Fibroblast of skin of back (primary cell): ENCODE measurements around the gene SLC2A1.

ENCODE experiments used
- DNase-seq: peaks from one replicate; pipeline ENCODE4 v3.0.0-alpha.2; 2013

Gene SLC2A1

DNA sequence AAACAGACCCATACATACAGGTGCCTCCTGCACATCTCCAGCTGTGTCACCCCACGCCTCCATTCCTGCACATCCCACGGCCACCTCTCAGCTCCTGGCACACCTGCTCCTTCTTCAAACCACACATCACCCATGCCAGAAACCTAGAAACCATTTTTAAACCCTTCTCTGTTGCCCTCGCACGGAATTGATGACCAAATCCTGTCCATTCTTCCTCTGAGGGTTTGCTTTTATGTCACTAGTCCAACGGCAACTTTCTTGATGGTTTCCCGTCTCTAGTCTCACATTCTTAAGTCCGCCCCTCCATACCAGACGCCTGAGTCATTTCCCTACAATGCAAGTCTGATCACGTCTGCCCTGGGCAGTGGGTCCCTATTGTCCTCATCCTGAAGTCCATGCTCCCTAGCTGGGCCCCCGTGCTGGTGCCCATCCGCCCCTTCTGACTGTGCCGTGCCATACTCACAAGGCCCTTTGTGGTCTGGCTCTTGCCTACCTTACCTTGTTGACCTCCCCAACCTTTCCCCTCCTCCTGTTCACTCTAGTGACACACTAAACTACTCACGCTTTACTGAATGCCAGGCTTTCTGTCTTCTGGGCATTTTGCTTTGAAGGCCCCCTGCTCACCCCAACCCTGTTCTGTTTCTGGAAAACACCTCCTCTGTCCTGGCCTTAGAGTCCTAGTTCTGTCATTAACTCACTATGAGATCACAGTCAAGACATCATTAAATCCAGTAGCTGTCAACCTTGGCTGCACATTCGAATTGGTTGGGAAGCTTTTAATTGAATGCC lies 17.6 kb downstream of the SLC2A1 start:
- DNase-seq = peak; percentile 100

DNA sequence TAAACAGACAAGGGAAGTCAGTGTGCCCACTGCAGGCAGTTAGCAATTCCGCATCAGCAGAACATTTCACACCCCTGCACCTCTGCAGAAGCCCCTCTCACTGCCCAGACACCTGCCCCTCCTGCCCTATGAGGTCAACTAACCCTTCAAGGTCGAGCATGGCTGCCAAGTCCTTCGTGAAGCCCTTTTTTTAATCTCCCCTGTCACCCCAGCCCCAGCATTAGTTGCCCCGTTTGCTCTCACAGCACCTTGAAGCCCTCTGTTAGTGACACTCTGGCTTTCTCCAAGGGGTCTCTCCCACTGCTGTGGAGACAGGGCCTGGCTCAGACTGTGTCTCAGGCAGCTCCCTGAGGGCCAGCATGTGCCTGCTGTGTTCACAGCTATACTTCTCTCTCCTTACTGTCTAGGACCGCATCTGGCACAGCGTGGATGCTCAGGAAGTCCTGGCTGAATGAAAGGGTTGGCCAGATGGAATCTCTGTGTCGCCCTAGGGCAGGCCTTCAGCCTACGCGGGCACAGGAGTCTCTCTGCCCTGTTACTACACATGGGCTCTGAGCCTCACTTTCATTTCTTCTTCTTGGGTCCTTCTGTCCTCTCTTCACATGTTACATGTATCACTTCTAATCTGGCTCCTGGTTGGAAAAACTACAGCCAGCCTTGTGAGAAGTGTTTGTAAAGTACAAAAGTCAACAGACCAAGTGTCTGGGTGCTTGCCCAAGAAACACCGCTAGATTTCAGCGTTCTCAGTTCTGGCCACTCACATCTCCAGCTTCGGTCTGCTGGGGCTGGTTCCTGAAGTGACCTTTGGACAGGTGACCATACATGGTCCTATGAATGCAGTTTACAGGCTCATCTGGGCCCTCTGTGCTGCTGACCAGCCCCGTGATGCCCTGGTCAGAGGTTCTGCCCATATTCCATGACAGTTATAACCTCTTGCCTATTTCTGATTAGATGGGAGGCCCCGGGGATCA lies 19.7 kb downstream of the SLC2A1 start:
- no peak for DNase-seq

DNA sequence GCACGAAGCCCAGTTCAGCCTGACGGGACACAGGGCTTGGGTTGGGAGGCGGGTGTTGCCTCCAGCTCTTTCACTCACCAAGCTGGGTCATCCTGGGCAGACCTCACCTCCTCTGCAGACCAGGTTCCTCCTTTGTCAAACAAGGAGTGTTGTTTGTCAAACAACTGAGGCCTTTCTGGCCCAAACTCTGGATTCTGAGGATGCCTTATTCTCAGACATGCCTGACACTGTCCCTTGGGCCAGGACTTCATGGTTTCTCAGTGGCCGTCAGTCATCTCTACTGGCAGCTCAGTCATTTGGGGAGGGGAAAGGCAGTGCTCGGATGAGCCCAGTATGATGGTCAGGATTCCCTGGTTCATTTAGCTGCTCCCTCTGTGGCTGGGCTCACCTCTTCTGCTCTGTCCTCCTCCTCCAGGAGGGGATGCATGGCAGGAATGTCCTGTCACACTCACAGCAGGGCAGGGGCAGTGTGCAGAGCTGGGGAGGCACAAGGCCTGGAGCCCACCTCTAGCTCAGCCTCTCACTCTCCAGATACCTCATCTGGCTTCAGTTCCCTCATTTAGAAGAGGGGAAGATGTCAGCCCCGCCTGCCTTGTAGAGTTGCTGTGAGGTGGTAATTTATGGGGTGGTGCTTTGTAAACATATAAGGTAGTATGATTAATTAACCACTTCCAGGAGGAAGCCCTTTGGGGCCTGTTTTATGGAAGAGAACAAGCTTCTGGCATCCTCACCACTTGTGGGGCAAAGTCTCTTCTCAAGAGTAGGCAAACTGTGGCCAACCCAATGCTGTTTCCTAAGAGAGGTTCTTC lies 20.6 kb downstream of the SLC2A1 start:
- no peak for DNase-seq

DNA sequence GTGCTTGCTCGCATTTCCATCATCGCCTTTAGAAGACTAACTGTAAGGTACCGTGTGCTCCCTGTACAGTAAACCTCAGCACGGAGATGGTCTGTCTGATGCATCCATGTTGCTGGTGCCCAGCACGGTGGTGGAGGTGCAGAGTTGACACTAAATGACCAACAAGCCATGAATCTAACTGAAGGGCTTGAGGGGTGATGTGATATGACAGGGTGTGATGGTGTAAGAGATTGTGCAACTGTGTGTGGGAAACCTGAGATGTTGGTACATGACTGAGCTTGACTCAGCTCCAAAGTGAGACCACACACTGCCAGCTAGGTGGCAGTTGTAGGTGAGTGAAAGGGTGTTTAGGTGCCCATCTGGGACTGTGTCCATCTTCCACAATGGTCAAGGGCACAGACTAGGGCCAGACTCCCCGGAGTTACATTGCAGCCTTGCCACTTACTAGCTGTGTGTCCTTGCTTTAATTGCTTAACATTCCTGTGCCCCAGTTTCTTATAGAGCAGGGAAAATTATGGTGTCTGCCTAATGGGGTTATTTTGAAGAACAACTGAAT lies 21.4 kb downstream of the SLC2A1 start:
- DNase-seq = peak; percentile 57

DNA sequence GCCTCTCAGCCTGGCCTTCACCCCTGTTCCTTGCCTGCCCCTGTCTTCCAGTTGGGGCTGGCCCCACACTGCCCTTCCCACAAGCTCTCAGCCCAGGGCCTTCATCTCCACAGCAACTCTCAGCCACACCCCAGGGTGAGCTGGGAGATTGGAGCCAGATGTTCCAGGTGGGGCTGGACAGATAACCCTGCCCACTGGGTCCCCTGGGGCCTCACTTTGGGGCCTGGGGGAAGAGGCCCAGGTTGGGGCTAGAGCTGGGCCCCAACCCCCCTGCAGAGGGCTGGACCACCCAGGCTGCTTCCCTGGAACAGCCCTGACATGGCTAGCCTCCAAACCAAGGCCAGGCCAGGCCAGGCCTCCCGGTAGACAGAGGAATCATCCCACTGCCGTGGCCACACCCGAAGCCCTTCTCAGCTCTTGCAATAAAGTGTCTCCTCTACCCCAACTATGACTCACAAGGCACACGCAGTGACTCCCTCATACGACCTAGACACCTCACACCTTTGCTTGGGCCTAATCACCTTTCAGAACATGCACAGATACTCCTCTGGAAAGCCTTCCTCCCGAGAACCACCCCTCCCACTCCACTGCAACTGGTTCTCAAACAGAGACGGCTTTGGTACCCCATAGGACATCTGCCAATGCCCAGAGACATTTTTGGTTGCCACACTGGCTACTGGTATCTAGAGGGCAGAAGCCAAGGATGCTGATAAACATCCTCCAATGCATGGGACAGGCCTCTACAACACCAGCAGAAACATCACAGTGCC lies 22.2 kb downstream of the SLC2A1 start:
- peak; percentile 89 for DNase-seq

DNA sequence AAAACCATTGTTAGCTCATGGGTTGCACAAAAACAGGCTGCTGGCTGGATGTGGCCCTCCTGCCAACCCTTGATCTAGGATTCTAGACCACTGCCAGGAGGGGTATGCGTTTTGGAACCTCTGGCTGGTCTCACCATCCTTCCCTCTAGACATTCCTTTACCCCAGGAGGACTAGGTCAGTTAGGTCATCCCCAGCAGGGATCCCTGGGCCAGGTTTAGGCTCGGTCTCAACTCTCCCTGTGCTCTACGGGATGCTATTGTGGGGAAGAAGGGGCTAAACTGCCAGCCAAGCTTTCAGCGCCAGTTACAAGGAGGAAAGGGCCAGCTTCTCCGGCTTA lies 22.7 kb downstream of the SLC2A1 start:
- DNase-seq = no peak

DNA sequence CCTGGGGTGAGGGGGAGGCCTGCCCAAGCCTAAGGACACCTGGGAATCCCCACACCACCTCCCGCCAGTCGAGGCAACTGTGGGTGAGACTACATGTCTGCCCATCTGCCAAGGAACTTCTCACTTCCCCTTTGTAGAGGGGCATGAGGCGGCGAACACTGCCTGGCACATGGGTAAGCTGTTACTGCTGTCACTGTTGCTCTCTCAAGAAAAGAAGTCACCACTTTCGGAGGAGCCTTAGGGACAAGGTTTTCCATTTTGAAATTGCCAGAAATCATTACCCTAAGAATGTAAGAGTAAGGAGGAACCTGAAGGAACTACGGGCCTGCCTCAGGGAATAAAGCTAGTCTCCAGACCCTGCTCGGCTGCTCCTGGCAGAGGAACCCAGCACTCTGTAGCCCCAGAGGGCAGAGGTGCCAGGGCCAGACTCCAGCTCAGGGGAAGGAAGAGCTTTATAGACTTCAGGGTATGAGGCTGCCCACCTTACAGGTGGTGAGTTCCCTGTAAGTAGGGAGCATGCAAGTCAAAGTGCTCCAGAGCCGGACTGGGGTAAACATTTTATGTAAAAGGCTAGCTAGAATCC lies 23.3 kb downstream of the SLC2A1 start:
- no peak for DNase-seq

DNA sequence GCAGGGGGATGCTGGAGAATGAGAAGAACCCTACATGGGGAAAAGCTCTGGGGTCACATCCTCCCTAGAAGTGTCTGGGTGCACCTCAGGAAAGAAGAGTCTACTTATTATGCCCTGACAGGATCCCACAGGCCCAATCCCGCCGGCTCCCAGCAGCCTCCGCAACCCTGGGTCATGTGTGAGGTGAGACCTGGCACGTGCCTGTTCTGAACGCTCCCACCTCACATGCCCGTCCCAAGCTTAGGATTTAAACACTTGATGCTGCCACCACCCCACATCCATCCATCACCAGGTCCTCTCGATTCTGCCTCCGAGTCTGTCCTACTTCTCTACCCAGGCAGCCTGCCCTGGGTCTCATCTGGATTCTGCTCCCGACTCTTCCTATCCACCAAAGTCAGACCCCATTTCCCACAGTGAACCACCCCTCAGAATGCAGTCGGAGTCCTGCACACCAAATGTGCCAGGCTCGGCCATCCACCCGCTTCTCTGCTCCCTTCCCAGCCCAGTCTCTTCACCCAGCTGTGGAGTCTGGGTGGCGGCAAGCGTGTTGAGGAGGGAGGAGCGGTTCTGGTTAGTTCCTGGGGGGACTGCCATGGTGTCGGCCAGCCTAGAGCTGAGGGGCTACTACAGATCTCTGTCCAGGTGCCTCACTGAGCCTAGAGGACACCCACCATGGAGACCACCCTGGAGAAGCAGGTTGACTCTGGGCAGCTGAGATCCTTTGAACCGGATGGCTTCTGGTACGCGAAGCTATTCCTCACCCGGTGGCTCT lies 23.9 kb downstream of the SLC2A1 start:
- DNase-seq = no peak

DNA sequence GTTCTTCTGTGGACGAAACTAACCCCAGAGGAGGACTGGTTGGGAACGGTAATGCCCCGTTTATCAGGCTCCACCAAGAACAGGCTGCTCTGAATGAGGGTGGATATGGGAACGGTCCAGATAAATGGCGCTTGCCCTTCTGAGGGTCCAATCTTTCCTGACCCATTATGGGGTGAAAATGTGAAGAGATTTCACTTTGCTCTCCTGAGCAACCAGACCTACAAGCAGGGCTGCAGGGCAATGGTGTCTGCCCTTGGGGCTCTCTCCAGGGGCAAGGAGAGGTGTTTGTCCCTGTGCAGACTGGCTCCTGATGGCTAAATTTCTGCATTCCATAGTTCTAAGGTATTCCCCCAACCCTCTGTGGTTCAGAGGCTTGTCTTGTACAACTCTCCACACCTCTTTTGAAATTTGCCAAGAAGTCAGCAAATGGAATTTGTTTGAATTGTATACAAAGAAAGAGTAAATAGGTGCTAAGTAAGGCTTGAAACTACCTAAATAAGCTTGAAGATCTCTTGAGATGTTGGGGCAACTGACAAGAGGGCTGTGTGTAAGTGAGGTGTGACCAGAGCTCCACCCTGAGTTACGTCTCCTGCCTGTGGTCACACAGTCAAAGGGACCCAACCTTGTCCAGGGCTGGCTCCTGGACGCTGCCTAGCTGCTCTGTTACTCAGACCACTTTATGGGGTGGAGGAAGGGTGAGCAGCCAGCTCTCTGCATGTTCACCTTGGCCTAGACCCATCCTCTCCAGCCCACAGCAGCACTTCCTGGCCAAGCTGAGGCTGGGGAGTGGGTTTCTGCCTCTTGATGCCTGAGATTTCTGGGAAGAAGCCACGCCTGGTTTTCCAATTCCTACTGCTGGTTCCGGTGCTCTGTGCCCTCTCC lies 24.8 kb downstream of the SLC2A1 start:
- DNase-seq = no peak

DNA sequence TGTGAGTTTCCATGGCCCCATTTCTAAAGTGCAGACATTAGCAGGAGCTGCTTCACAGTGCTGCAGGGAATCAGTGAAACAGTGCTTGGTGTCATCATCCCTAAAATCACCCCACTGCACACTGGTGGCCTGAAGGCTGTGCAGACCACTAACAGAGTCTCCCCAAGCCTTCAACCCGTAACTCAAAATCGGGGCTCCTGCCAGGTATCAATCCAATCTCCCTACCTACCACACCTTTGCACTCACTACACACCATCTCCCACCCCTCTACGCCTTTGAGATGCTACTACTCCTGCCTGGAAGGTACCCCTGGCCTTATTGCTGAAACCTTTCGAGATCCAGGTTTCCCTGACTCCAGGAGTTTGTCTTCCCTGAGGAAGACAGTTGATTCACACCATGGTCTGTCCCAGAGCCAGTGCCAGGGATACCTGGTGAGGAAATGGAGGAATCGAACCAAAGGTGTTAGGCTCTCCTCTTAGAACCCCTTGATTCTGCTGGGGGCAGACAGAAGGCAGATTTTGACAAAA lies 25.5 kb downstream of the SLC2A1 start:
- no peak for DNase-seq

DNA sequence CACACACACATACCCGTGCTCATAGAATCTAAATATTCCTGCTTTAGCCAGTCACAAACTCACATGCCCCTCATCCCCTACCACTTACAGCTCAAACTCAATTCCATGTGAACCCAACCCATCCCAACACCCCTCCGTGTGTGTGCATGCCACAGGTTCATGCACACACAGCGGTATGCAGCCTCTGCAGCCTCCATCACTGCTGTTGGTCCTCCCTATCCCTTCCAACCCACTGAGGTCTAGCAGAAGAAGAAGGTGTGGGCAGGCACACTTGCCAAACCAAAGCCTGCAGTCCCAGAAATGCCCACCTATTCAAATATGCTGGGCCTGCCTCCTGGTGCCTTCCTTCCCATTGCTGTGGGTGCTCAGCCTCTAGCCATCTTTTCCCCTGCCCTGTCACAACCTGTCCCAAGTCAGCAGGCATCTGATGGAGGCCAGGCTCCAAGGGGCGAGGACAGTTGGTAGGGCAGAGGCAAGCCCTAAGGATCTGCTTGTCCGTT lies 26.2 kb downstream of the SLC2A1 start:
- no peak for DNase-seq

DNA sequence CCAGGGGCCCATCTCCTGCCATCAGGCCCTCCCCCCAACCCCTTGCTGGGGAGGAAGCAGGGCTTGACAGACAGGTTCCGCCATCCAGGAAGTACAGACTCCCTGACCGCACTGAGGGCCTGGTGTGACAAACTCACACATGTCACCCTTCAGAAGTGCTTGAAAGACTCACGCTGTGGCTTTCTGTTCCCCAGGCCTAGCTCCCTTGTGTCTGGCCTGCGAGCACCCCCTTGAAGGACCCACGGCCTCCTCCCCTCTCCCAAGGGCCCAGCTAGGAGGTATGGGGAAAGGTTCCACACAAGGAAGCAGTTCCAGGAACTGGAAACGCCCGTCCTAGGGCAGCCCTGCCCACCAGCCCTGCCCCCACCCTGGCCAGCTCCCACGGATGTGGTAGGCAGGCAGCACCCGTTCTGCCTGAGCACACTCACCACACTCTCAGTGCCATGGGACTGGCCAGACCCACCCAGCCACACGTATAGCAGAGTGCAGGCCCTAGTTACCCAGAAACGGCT lies 26.7 kb downstream of the SLC2A1 start:
- peak; percentile 48 for DNase-seq

DNA sequence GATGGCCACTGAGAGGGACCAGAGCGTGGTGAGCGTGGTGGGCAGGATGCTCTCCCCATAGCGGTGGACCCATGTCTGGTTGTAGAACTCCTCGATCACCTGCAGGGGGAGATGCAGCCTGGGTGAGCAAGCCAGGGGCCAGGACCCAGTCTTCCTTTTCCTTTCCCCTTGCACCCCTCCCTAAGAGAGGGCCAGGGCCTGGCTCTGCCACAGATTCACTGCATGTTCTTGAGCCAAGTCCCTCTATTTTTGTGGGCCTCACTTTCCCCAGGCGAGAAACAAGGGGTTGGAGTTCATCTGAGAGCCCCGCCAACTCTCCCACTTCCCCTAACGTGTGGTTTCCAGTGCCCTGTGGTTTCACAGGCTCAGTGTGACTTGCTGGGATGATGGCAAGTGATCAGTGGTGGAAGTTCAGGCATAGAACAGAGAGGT lies 27.5 kb downstream of the SLC2A1 start:
- DNase-seq = peak; percentile 62

DNA sequence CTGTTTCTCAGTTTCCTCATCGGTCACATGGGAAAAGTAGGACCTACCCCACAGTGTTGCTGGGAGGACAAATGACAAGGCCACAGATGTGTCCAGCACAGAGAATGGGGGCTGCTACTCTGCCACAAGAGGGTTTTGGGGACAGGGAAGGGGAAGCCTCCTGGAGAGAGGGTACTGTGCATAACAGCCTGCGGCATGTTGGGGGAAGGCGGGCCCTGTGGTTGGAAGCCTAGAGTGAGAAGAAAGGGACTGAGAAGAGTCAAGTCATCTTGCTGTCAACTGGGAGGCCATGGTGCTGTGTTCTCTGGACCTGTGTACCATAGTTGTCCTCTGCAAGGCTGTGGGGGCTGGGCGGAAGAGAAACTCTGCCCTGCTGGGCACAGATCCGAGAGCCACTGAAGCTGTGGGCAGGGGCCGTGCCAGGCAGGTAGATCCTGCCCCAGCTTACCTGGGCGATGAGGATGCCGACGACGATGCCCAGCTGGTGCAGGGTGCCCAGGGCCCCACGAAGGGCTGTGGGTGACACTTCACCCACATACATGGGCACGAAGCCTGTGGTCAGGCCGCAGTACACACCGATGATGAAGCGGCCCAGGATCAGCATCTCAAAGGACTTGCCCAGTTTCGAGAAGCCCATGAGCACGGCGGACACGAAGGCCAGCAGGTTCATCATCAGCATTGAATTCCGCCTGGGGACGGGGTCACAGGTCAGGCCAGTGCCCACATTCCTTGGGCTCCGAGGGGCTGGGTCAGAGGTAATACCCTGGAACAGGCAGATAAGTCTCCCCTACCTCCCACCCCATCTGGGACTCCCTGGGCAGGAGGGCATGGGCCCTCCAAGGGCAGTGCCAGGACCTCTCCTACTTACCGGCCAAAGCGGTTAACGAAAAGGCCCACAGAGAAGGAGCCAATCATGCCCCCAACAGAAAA lies 28.2 kb downstream of the SLC2A1 start:
- no peak for DNase-seq

DNA sequence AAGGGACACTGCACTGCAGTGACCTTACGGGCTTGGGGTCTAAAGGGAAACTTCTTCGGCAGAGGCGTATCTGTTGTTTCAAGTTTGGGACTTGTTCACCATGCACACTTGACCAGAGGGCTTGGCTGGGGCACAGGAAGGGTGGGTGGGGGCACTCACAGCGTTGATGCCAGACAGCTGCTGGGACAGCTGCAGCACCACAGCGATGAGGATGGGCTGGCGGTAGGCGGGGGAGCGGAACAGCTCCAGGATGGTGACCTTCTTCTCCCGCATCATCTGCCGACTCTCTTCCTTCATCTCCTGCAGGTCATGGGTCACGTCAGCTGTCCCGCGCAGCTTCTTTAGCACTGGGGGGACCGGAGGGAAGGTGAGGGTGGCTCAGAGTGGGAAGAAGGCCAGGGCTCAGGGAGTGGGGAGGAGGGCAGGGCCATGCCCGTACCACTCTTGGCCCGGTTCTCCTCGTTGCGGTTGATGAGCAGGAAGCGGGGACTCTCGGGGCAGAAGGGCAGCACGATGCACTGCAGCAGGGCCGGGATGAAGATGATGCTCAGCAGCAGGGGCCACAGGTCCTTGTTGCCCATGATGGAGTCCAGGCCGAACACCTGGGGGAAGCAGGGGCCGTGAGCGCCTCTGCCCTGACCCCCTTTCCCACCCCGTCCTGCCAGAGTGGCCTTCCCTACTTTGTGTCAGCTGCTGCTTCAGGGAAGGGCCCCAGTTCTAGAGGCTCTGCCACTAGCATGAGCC lies 29.1 kb downstream of the SLC2A1 start:
- no peak for DNase-seq

DNA sequence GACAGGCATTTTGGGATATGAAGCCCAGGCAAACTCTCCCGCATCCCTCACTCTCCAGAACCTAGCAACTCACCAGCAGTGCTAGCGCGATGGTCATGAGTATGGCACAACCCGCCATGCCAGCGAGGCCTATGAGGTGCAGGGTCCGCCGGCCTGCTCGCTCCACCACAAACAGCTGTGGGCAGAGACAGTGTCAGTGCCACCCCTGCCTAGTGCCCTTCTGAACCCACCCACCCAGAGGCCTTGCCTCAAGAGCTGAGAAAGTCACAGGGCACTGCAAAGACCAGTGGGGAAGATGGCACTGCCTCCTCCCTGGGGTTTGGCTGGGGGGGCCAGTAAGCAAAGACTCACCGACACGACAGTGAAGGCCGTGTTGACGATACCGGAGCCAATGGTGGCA lies 29.8 kb downstream of the SLC2A1 start:
- no peak for DNase-seq
